SK-N-MC (cell line): ENCODE results near the gene PSMC5.
"Not testable (repeated sequence)": the region's sequence is repeated elsewhere in the genome, so short reads cannot be mapped to it uniquely, and the experiment has no call there.

Experiments
- DNase-seq: peaks from one replicate; pipeline ENCODE4 v3.0.0-alpha.2; 2011; ENCODE audit warnings: low read depth, low spot score
- H3K27ac ChIP-seq: fragments of 200-600 bp; sonication (generic); 2 replicates; pipeline ENCODE4 v1.5.1; 2016; ENCODE audit warnings: mixed run types
- H3K36me3 ChIP-seq: fragments of 200-600 bp; sonication (generic); 2 replicates; pipeline ENCODE4 v1.6.1; 2017; ENCODE audit warnings: antibody characterized with exemption, low read length, mixed read lengths; ENCODE audit not compliant: insufficient read depth
- H3K4me3 ChIP-seq: fragments of 200-600 bp; sonication (generic); 2 replicates; pipeline ENCODE4 v1.5.1; 2016
- H3K9ac ChIP-seq: fragments of 200-600 bp; sonication (generic); 2 replicates; pipeline ENCODE4 v1.8.0; 2017; ENCODE audit warnings: mixed run types, mixed read lengths; ENCODE audit not compliant: insufficient read length
- H3K9me3 ChIP-seq: fragments of 200-600 bp; sonication (generic); 2 replicates; pipeline ENCODE4 v1.6.1; 2017; ENCODE audit warnings: low read depth, mild to moderate bottlenecking, antibody characterized with exemption, low read length, moderate library complexity, mixed read lengths
- EZH2 ChIP-seq: fragments of 200-600 bp; sonication (generic); IDR thresholded peaks from one replicate; pipeline ENCODE4 v1.6.1; 2017; ENCODE audit warnings: antibody characterized with exemption
- FOXP2 ChIP-seq: optimal IDR thresholded peaks from 2 replicates; pipeline ENCODE3; 2011; ENCODE audit warnings: mild to moderate bottlenecking, moderate library complexity; ENCODE audit not compliant: insufficient read depth; ENCODE audit errors: extremely low read length, control extremely low read depth
- POLR2AphosphoS5 ChIP-seq: IDR thresholded peaks from 2 replicates; pipeline ENCODE4 v1.6.1; 2012; ENCODE audit warnings: mild to moderate bottlenecking, low read depth, low read length, borderline replicate concordance

PSMC5 gene

GRCh38 chr17:63792055-63792729 is 35.0 kb upstream of the PSMC5 start:
- no peak for TF ChIP-seq EZH2
- TF ChIP-seq FOXP2: no peak
- TF ChIP-seq POLR2AphosphoS5: no peak
- H3K9ac ChIP-seq: no peak overlapping the region
- H3K4me3 ChIP-seq: no peak overlapping the region
- no peaks in the 10 kb centered on the region for H3K9me3 ChIP-seq
- H3K36me3 ChIP-seq: peaks cover 97% of the 10 kb centered on the region
- H3K27ac ChIP-seq: 0 out of 2 replicates have a peak overlapping the region, but pooled peaks have one; percentile 9
- no peak for DNase-seq

- H3K9ac ChIP-seq, DNase-seq, H3K4me3 ChIP-seq, H3K27ac ChIP-seq, H3K9me3 ChIP-seq: not testable (repeated sequence)
- peaks cover 99% of the 10 kb centered on the region for H3K36me3 ChIP-seq
These were observed 30.9 kb upstream of the PSMC5 start for GRCh38 chr17:63796375-63796774.

GRCh38 chr17:63798572-63799106 is 28.6 kb upstream of the PSMC5 start:
- Histone ChIP-seq H3K9ac (no peak overlapping the region), H3K36me3 (peaks cover 97% of the 10 kb centered on the region), H3K27ac (no peak overlapping the region), H3K9me3 (no peaks in the 10 kb centered on the region), H3K4me3 (no peak overlapping the region)
- DNase-seq: no peak
- TF ChIP-seq POLR2AphosphoS5 (no peak), FOXP2 (no peak), EZH2 (no peak)

GRCh38 chr17:63800783-63801182 is 26.4 kb upstream of the PSMC5 start:
- Histone ChIP-seq H3K27ac (no peak overlapping the region), H3K9me3 (no peaks in the 10 kb centered on the region), H3K9ac (no peak overlapping the region), H3K36me3 (peaks cover 96% of the 10 kb centered on the region), H3K4me3 (no peak overlapping the region)
- no peak for DNase-seq
- TF ChIP-seq EZH2 (no peak), FOXP2 (no peak)

- no peak for DNase-seq
- Histone ChIP-seq H3K9me3 (no peaks in the 10 kb centered on the region), H3K36me3 (peaks cover 95% of the 10 kb centered on the region), H3K9ac (no peak overlapping the region), H3K4me3 (no peak overlapping the region), H3K27ac (no peak overlapping the region)
- no peak for TF ChIP-seq POLR2AphosphoS5
- no peak for TF ChIP-seq FOXP2
- no peak for TF ChIP-seq EZH2
These were observed 22.9 kb upstream of the PSMC5 start for GRCh38 chr17:63804328-63804727.

GRCh38 chr17:63805591-63805990 is 21.6 kb upstream of the PSMC5 start:
- Histone ChIP-seq H3K9ac (no peak overlapping the region), H3K4me3 (no peak overlapping the region), H3K9me3 (no peaks in the 10 kb centered on the region), H3K27ac (no peak overlapping the region), H3K36me3 (peaks cover 95% of the 10 kb centered on the region)
- TF ChIP-seq FOXP2: no peak
- no peak for DNase-seq

GRCh38 chr17:63809970-63810369 is 17.3 kb upstream of the PSMC5 start:
- no peak overlapping the region for H3K4me3 ChIP-seq
- H3K27ac ChIP-seq: no peak overlapping the region
- no peak for DNase-seq
- TF ChIP-seq POLR2AphosphoS5 (no peak), EZH2 (no peak), FOXP2 (no peak)
- no peaks in the 10 kb centered on the region for H3K9me3 ChIP-seq
- peaks cover 99% of the 10 kb centered on the region for H3K36me3 ChIP-seq
- no peak overlapping the region for H3K9ac ChIP-seq

- TF ChIP-seq EZH2 (no peak), POLR2AphosphoS5 (no peak), FOXP2 (no peak)
- H3K9me3 ChIP-seq: no peaks in the 10 kb centered on the region
- no peak overlapping the region for H3K27ac ChIP-seq
- DNase-seq: no peak
- no peak overlapping the region for H3K4me3 ChIP-seq
- peaks cover 100% of the 10 kb centered on the region for H3K36me3 ChIP-seq
- H3K9ac ChIP-seq: no peak overlapping the region
These were observed 11.1 kb upstream of the PSMC5 start for GRCh38 chr17:63816123-63816522.

GRCh38 chr17:63816669-63817068 is 10.6 kb upstream of the PSMC5 start:
- Histone ChIP-seq H3K9ac (no peak overlapping the region), H3K9me3 (no peaks in the 10 kb centered on the region), H3K4me3 (no peak overlapping the region), H3K36me3 (peaks cover 100% of the 10 kb centered on the region), H3K27ac (no peak overlapping the region)
- DNase-seq: no peak
- TF ChIP-seq POLR2AphosphoS5: no peak
- TF ChIP-seq EZH2: no peak
- no peak for TF ChIP-seq FOXP2
